ENCODE results near the gene CPTP.
"Not testable (repeated sequence)": the region's sequence is repeated elsewhere in the genome, so short reads cannot be mapped to it uniquely, and the experiment has no call there.

CPTP gene

GRCh38 chr1:1307261-1307922 lies 17.2 kb upstream of the CPTP start:
- no peak for DNase-seq

DNA sequence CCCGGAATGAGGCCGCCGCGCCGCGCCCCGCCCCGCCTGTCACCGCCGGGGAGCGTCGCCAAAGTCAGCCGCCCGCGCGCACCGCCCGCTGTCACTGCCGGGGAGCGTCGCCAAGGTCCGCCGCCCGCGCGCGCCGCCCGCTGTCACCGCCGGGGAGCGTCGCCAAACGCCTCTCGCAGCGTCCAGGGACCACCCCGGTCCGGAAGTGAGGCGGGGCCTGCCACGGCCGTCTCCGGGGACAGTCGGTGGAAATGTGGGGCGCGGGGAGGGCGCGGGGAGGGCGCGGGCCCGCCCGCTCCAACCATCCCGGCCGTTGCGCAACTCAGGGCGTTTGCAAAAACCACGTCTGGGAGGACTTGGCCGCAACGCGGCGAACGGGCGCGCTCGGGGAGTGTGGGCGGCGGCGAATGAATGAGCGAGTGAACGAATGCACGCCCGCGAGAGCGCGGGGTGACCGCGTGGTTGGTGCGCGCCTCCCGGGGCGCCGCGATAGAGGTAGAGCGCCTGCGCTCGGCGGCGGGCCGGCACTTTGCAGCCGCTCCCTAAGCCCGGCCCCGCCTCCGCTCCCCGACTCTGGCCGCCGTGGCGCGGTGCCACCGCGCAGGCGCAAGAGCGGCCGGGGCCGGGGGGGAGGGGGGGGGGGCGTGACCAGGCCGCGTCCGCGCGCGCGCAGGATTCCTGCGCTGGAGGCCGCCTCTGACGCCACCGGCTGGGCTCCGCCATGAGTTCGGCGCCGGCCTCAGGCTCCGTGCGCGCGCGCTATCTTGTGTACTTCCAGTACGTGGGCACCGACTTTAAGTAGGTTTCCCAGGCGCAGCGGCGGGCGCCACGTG lies 16.5 kb upstream of the CPTP start, which contains the start of the genes ACAP3 and PUSL1:
TSS of gene ACAP3 (minus strand) at position 8 of the 833 bp plus-strand sequence. CDS start 115 bp downstream, outside the sequence.
TSS of gene PUSL1 (plus strand) at position 675 of the 833 bp plus-strand sequence. CDS start at position 722, 47 bp downstream.
- DNase-seq: peak; percentile 93

- no peak for DNase-seq
Observed at GRCh38 chr1:1308756-1309250, 15.8 kb upstream of the CPTP start.

- no peak for DNase-seq
Observed at GRCh38 chr1:1309251-1310108, 15.1 kb upstream of the CPTP start.

DNA sequence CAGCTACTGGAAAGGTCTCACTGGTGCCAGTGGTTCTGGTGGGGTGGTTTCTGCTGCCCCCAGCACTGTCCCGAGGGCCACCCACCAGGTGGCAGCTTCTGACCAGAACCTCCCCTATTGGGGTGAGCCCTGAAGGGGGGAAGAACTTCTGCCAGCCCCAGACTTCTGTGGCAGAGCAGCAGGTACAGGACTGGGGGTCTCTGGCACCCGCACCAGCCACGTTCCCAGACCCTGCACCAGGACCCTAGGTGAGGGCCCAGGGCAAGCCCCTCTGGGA lies 14.6 kb upstream of the CPTP start:
- DNase-seq: no peak

- no peak for DNase-seq
Observed at GRCh38 chr1:1310476-1311053, 14.0 kb upstream of the CPTP start.

DNA sequence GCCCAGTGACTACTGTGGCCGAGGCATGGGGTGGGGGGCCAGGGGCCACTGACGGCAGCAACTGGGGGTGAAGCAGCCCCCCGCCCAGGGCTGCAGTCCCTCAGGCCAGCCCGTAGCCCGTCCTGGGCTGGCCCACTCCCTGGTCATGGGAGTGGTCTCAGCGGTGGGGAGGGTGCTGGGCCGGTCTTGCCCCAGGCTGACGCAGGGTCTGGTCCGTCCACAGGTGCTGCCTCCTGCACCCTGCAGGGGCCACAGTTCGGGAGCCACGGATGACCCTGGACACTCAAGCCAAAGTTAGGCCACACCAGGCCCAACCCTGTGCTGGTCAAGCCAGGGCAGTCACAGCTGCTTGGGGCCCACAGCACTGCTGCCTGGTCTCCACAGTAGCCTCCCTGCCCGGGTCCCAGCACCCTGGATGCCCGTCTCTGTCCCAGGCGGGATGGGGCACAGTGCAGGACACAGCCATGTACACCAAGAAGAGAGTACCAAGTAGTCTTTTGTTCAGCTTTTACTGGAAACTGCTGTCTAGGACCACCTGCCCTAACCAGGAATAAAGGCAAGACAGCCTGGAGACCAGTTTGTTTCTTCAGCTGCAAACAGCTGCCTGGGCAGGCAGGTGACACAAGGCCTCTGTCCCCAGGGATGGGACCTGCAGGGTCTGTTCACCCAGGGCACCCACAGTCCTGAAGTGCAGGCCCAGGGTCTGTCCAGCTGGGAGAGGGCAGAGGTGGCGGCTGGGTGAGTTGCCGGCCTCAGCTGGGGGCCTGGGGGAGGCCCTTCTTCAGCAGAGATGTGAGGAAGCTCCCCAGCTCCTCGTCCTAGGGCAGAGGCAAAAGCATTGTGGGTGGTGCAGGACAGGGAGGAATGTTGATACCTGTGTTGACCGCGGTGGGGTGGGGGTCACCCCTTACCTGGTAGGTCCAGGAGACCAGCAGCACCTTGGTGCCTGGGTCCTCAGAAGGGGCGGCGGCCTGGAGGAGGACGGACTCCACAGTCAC lies 13.2 kb upstream of the CPTP start:
- DNase-seq: no peak

GRCh38 chr1:1312450-1313314 lies 11.9 kb upstream of the CPTP start:
- no peak for DNase-seq

- no peak for DNase-seq
Observed at GRCh38 chr1:1313500-1314236, 10.9 kb upstream of the CPTP start.

DNA sequence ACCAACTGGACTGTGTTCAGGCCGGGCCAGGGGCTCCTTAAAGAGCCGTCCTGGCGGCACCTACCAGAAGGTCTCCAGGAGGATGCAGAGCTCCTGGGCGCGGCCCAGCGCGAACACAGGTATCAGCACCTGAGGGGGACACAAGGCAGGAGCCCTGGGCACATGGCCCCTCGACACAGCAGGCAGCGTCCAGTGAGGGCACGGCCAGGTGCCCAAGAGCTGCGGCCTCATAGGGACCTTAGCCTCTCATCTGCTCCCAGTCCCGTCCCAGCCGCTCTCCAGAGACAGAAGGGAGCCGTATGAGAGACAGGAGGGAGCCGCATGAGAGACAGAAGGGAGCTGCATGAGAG lies 10.4 kb upstream of the CPTP start:
- DNase-seq: no peak

DNA sequence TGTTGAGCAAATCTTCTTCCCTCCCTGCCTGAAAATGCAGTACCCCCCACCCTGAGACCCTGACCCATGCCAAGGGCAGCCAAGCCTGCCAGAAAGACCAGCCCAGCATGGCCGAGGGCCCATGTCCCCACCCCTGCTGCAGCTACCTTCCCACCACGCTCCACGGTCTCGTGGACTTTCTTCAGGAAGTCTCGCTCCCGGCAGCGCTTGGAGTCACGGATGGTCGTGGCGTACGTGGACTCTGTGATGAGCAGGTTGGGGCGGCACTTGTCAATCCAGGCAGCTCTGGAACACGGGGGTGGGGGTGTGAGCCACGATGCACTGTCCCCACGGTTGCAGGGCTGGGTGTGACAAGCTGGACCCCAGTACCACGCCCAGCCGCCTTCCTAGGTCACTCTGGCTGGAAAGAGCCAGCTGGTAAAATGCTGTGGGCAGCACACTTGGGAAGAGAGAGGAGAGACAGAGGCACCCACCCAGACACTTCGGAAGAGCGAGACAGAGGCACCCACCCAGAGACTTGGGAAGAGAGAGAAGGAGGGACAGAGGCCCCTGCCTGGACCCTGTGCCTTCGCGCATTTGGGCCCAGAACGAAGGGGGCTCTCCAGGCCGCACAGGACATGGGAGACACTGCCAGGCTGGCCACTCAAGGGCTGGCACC lies 9.8 kb upstream of the CPTP start:
- DNase-seq: no peak

DNA sequence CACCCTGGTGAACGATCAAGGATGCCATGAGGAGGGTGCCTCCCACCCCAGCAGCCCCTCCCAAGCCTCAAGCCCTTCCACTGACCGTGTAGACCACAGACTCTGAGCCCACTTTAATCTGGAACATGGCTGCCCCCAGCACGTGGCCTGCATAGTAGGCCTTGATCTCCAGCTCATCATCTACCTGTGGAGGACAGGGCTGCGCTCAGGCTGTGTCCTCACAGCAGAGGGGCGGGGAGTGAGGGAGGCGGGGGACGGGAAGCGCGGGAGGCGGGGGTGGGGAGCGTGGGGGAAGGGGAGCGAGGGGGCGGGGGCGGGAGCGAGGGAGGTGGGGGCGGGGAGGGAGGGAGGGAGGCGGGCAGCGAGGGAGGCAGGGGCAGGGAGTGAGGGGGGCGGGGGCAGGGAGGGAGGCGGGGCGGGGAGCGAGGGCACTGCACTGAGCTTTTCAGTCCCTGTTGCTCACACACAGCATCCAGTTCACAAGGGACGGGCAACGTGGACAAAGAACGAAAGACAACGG lies 9.1 kb upstream of the CPTP start:
- no peak for DNase-seq

DNA sequence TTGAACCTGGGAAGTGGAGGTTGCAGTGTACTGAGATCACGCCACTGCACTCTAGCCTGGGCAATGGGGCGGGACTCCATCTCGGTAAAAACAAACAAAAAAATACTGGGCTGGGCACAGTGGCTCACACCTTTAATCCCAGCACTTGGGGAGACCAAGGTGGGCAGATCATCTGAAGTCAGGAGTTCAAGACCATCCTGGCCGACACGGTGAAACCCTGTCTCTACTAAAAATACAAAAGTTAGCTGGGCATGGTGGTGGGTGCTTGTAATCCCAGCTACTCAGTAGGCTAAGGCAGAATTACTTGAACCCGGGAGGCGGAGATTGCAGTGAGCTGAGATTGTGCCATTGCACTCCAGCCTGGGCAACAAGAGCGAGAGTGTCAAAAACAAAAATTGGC lies 8.4 kb upstream of the CPTP start:
- DNase-seq: not testable (repeated sequence)

DNA sequence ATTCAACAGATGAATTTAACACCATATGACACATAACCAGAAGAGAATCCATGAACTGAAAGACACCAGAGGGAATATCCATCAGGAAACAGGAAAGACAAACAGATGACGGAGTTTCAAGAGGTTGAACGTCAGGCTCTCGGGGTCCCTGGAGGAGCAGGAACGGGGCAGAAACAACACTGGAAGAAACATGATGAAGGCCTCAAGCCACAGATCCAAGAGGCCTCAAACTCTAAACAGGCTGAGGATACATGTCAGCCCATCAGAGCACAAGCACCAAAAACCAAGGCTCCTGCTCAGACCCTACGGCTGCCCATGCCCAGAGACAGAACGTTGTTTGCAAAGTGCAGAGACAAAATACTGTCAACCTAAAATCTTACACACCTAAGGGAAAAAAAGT lies 7.2 kb upstream of the CPTP start:
- no peak for DNase-seq

DNA sequence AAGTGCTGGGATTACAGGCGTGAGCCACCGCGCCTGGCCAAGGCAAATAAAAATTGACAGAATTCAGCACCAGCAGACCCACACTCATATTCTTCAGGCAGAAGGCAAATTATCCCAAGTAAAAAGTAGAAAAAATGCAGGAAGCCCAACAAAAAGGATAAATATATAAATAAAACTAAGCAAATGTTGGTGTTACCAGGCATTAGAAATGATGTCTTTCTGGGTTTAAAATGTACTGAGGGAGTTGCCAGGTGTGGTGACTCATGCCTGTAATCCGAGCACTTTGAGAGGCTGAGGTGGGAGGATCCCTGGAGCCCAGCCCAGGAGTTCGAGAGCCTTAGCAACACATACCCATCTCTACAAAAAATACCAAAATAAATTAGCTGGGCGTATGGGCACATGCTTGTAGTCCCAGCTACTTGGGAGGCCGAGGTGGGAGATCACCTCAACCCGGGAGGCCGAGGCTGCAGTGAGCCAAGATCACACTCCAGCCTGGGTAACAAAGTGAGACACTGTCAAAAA lies 6.4 kb upstream of the CPTP start:
- peak; percentile 79 for DNase-seq

GRCh38 chr1:1318777-1319645 lies 5.6 kb upstream of the CPTP start:
- no peak for DNase-seq

GRCh38 chr1:1319646-1319941 lies 5.0 kb upstream of the CPTP start:
- no peak for DNase-seq

All from NCI-H345 (cell line).